Aorta (tissue), 5 donors: ENCODE data around the gene BCAS4. TPM values are rescaled to one million over a fixed set of nuclear protein-coding genes. Genes with fewer than 3 reads are reported as not detected.

Experiments
- ATAC-seq: fragments of 200-7000 bp; cut with Tn5 transposase; one replicate; pipeline ENCODE4 v1.9.1; 2022; ENCODE audit warnings: moderate library complexity; ENCODE audit not compliant: low FRiP score
- DNase-seq, 2 donors: peaks; one replicate each; pipeline ENCODE4 v3.0.0-alpha.2; 2020
- H3K27ac ChIP-seq, 2 donors: one replicate each; pipeline ENCODE4 v1.5.1; 2013; ENCODE audit warnings: low read length in 2 of 2, mild to moderate bottlenecking in 2 of 2, moderate library complexity in 2 of 2, control low read depth in 1 of 2, inconsistent platforms in 1 of 2, low read depth in 1 of 2
- H3K27me3 ChIP-seq, 2 donors: one replicate each; pipeline ENCODE4 v1.6.1; 2013; ENCODE audit warnings: control low read depth in 1 of 2, low read length in 1 of 2, mild to moderate bottlenecking in 1 of 2, moderate library complexity in 1 of 2; ENCODE audit not compliant: insufficient read depth in 2 of 2, control insufficient read depth in 1 of 2
- H3K36me3 ChIP-seq, 2 donors: one replicate each; pipeline ENCODE4 v1.6.1; 2013; ENCODE audit warnings: control low read depth in 1 of 2, low read length in 1 of 2, mild to moderate bottlenecking in 1 of 2; ENCODE audit not compliant: insufficient read depth in 2 of 2, control insufficient read depth in 1 of 2
- H3K4me1 ChIP-seq, 2 donors: one replicate each; pipeline ENCODE4 v1.6.1; 2013; ENCODE audit warnings: low read length in 2 of 2, control low read depth in 1 of 2, mild to moderate bottlenecking in 1 of 2, moderate library complexity in 1 of 2; ENCODE audit not compliant: insufficient read depth in 2 of 2, control insufficient read depth in 1 of 2
- H3K4me3 ChIP-seq, 2 donors: one replicate each; pipeline ENCODE4 v1.5.1; 2013; ENCODE audit warnings: low read length in 2 of 2, control low read depth in 1 of 2, mild to moderate bottlenecking in 1 of 2
- H3K9me3 ChIP-seq: one replicate; pipeline ENCODE4 v1.6.1; 2013; ENCODE audit warnings: mild to moderate bottlenecking, low read length; ENCODE audit not compliant: control insufficient read depth
- WGBS, 2 donors: extraction: QIAGEN DNeasy Blood & Tissue Kit; methylation state at CpG; one replicate each; pipeline ENCODE4 v1.1.7; 2013; 5-methylcytosine and 5-hydroxymethylcytosine counted together
- intact Hi-C, 2 donors: fragments of 100-400 bp; cut with DNase I; formaldehyde crosslinking; loops; one replicate each; pipeline versions ENCODE4 v1.14.2 to v1.15.0; 2022
- long read RNA-seq, 2 donors: library from polyadenylated mRNA; unstranded; transcript quantifications; one replicate each; pipeline ENCODE4 v2.0.0, GENCODE V29; 2020 to 2021
- polyA plus RNA-seq, 2 donors: library from polyadenylated mRNA; stranded (reverse); fragments of 200-250 nt; gene quantifications; one replicate each; pipeline ENCODE4 v1.2.3, GENCODE V29; 2013
- total RNA-seq, 2 donors: library from RNA; stranded (reverse); fragmentation: NEBNext Ultra II Directional; extraction: Animal tissue kit (Norgen Biotek cat#: 25700); gene quantifications; one replicate each; pipeline ENCODE4 v1.2.1, GENCODE V29; 2021
- donor health status: healthy with polysubstance abuse.
- donor health status: Bipolar disorder and iron deficiency.
- donor health status: DM: no; HTN: no; CAD: no.
- donor health status: DM: no; HTN: no; CAD: no.
- donor health status: DM: yes; HTN: yes; CAD: no.

BCAS4 gene, protein sequence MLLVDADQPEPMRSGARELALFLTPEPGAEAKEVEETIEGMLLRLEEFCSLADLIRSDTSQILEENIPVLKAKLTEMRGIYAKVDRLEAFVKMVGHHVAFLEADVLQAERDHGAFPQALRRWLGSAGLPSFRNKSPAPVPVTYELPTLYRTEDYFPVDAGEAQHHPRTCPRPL
- total RNA-seq (1 to 10 TPM; 4.9 to 5.4 TPM), polyA plus RNA-seq (1 to 10 TPM; 9.5 to 9.7 TPM)
- long read RNA-seq, donor 1, full-length matches to known transcripts: 17 of 23 reads
- long read RNA-seq, donor 1, partial matches to known transcripts: 0 of 23 reads
- long read RNA-seq, donor 1, other reads (novel, unspliced or antisense): 6 of 23 reads
- long read RNA-seq, donor 2, full-length matches to known transcripts: 4 of 10 reads
- long read RNA-seq, donor 2, partial matches to known transcripts: 0 of 10 reads
- long read RNA-seq, donor 2, other reads (novel, unspliced or antisense): 6 of 10 reads

DNA sequence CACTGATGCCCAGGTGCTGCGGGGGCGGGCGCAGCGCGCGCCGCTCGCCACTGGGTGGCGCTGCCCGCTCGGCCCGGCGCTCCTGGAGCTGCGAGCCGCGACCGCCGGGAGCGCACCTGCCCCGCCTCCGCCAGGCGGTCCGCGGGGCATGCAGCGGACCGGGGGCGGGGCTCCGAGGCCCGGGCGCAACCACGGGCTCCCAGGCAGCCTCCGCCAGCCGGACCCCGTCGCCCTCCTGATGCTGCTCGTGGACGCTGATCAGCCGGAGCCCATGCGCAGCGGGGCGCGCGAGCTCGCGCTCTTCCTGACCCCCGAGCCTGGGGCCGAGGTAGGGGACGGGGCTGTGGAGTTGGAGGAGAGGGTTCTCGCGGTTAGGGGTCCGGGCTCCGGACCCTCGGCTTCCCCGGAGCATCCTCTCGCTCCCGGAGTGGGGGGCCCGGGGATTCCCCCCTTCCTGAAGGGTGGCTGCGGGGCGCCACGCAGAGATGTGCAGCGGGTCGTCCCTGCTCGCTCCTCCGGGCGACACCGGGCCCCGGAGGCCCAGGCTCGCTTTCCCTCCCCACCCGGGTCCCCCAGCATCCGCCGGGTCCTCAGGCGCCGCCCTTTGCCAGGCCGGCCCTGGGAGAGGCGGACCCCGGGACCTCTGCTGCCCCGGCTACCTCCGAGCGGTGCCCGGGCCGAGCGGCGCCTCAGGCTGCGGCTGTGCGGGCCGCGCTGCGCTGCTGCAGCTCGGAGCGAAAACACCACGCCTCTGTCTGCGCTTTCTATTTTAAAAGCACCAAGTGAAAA lies at the start of gene BCAS4:
Gene BCAS4, plus strand, starts transcription at position 216 of the 789 bp plus-strand sequence. Its CDS starts 23 bp downstream, at position 239.
- peak; percentile 75 to 89 for DNase-seq
- Histone ChIP-seq H3K27me3 (no peaks in the 10 kb centered on the region), H3K36me3 (no peaks in the 10 kb centered on the region), H3K27ac (peak within 1 kb of the TSS in 1 of 2 donors; percentile 31), H3K9me3 (no peaks in the 10 kb centered on the region), H3K4me1 (no peaks in the 10 kb centered on the region), H3K4me3 (peak within 1 kb of the TSS; percentile 88 to 95)
- intact Hi-C loops: loop anchor here (1.0 to 10.0 kb wide), 3 partner anchors 132 to 510 kb away; no protein-coding TSS in a partner anchor
- WGBS, 2 donors: 1% methylated on average over 78 to 92 of the region's 92 CpGs
- ATAC-seq: peak; percentile 92

DNA sequence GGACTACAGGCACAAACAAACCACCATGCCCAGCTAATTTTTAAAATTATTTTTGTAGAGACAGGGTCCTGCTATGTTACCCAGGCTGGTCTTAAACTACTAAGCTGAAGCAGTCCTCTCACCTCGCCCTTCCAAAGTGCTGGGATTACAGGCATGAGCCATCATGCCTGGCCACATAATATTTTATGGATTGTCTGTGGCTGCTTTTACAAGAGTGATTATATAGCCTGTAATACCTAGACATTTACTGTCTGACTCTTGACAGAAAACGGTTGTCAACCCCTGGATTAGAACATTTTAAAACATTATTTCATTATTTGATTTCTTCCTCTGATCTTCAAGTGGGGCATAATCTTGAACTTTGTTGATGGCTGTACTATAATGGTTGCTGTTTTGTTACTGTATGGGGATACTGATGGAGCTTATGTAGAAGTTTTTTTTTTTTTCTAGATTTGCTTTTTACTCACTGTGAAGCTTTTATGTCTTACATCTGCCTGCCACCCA lies 49.2 kb upstream of the BCAS4 start:
- DNase-seq: no peak
- H3K36me3 ChIP-seq: peaks cover 0 to 2% of the 10 kb centered on the region in 2 donors
- H3K4me1 ChIP-seq: no peaks in the 10 kb centered on the region
- H3K9me3 ChIP-seq: no peaks in the 10 kb centered on the region
- no peak overlapping the region for H3K27ac ChIP-seq
- no peaks in the 10 kb centered on the region for H3K27me3 ChIP-seq
- intact Hi-C loops: loop anchor here (10.0 kb wide), 3 partner anchors 121 to 561 kb away; no protein-coding TSS in a partner anchor
- 84 to 86% methylated on average over 2 of the region's 2 CpGs for WGBS, 2 donors
- ATAC-seq: no peak
- H3K4me3 ChIP-seq: no peak overlapping the region

DNA sequence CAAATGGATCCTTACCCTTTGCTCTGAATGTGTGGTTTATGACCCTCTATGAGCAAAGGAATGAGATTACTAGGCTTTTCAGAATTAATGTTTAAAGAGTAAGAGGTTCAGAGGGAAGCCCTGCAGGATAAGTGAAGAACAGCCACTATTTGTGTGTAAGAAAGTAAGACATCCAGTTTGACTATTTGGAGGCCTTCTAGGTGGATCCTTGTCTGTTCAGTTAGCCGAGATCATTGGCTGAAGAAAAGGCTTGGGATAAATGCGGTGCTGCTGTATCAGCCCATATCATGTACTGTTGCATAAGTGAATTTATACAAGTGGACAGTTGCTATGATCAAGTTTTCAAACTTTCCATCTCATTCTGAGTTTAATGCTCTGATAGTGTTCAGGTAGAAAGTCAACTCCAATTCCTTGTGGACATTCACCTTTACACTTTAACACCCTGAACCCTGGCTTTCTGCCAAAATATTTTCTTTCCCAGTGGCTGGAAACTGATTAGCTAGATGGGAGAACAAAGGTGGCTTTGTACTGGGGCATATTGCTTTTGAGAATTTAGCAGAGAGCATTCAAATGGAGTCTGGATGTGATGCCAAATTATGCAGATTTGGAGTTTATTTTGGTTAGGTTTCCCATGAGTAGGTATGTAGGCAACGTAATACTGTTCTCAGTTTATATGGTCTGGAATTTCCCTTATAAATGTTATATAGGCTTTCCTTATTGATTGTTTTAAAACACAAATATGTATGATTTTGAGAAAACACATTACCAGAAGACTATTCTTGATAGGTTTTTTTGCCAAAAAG lies 48.5 kb upstream of the BCAS4 start:
- 64 to 65% methylated on average over 3 of the region's 3 CpGs for WGBS, 2 donors
- Histone ChIP-seq H3K9me3 (no peaks in the 10 kb centered on the region), H3K27ac (no peak overlapping the region), H3K4me3 (no peak overlapping the region), H3K36me3 (peaks cover 0 to 2% of the 10 kb centered on the region in 2 donors), H3K27me3 (no peaks in the 10 kb centered on the region), H3K4me1 (no peaks in the 10 kb centered on the region)
- ATAC-seq: no peak
- intact Hi-C loops: loop anchor here (10.0 kb wide), 3 partner anchors 122 to 562 kb away; no protein-coding TSS in a partner anchor
- DNase-seq: no peak

DNA sequence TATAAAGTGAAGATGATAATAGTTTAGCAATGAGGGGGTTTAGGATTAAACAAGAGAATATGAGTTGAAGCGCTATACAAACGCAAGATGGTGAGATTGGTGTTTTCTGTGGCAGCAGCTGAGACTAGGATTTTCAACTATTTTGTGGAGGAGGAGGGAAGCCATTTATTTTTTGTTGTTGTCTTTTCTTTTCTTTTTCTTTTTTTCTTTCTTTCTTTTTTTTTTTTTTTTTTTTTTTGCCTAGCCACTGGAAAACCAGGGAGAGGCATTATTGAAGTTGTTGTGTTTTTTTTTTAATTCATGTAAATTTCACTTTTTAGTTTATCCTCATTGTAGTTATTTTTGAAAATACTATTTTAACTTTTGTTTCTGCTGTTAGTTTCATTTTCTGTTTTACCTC lies 47.6 kb upstream of the BCAS4 start:
- ATAC-seq: no peak
- Histone ChIP-seq H3K4me3 (no peak overlapping the region), H3K4me1 (no peaks in the 10 kb centered on the region), H3K27me3 (no peaks in the 10 kb centered on the region), H3K27ac (no peak overlapping the region), H3K9me3 (no peaks in the 10 kb centered on the region), H3K36me3 (peaks cover 0 to 2% of the 10 kb centered on the region in 2 donors)
- DNase-seq: no peak
- WGBS, 2 donors: 91 to 95% methylated on average over 2 of the region's 2 CpGs
- intact Hi-C loops: loop anchor here (10.0 kb wide), 3 partner anchors 122 to 562 kb away; no protein-coding TSS in a partner anchor

DNA sequence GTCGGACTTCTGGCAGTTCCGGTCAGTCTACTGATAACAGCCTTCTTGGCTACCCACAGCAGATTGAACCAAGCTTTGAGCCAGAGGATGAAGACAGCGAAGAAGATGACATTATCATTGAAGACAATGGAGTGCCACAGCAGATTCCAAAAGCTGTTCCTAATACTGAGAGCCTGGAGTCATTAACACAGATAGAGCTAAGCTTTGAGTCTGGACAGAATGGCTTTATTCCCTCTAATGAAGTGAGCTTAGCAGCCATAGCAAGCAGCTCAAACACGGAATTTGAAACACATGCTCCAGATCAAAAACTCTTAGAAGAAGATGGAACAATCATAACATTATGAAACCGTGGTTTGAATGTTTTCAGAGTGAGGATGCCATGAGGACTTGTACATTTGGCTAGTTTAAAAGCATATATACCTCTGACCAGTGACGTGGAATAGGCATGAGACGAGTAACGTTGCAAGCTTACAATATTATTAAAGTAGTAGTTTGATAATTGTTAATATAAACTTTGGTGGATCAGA lies 44.7 kb upstream of the BCAS4 start:
- no peak for ATAC-seq
- no peak overlapping the region for H3K4me3 ChIP-seq
- H3K27me3 ChIP-seq: no peaks in the 10 kb centered on the region
- WGBS, 2 donors: 81% methylated on average over 8 of the region's 8 CpGs
- no peak for DNase-seq
- H3K36me3 ChIP-seq: peaks cover 0 to 2% of the 10 kb centered on the region in 2 donors
- H3K27ac ChIP-seq: no peak overlapping the region
- no peaks in the 10 kb centered on the region for H3K4me1 ChIP-seq
- H3K9me3 ChIP-seq: no peaks in the 10 kb centered on the region
- intact Hi-C loops: no loop called here

DNA sequence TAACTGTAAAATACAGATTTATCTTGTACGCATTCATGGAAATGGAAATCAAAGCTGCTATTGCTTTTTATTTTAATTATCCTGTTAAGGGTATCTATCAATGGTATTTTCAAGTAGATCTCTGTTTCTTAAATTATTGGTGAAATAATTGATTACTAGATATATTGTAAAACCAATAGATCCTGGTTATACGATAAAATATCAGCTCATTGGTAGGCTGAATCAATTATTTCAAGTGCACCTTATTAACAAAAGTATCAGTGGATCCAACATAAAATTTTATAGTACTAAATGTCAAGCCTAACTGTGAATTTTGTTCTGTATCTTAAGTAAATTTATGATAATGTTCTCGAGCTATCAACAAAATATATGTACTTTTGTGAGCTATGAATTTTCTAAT lies 41.7 kb upstream of the BCAS4 start:
- ATAC-seq (no peak), DNase-seq (no peak)
- H3K4me1 ChIP-seq: no peaks in the 10 kb centered on the region
- no peak overlapping the region for H3K4me3 ChIP-seq
- H3K36me3 ChIP-seq: peaks cover 0 to 2% of the 10 kb centered on the region in 2 donors
- no peak overlapping the region for H3K27ac ChIP-seq
- H3K27me3 ChIP-seq: no peaks in the 10 kb centered on the region
- 98% methylated on average over 3 of the region's 3 CpGs for WGBS, 2 donors
- no peaks in the 10 kb centered on the region for H3K9me3 ChIP-seq
- intact Hi-C loops: no loop called here

DNA sequence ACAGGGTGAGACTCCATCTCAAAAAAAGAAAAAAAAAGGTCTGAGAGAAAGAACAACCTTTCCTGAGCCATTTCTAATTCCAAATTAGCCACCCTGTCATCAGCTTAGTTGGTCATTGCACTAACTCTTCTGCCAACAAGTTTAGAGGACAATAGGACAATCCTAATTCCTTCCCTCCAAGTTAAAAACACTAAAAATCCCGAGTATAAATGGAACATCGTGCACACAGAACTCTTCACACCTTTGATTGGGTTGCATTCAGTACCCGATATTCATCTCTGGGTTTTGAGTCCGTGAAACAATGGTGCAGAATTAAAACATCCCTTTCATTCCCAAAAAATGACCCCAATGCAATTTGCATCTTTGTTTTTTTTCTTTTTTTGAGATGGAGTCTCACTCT lies 40.4 kb upstream of the BCAS4 start:
- no peak for DNase-seq
- peaks cover 0 to 2% of the 10 kb centered on the region in 2 donors for H3K36me3 ChIP-seq
- WGBS, 2 donors: 92 to 97% methylated on average over 4 of the region's 4 CpGs
- no peak for ATAC-seq
- H3K4me3 ChIP-seq: no peak overlapping the region
- H3K4me1 ChIP-seq: no peaks in the 10 kb centered on the region
- no peaks in the 10 kb centered on the region for H3K9me3 ChIP-seq
- H3K27ac ChIP-seq: no peak overlapping the region
- H3K27me3 ChIP-seq: no peaks in the 10 kb centered on the region
- intact Hi-C loops: no loop called here

DNA sequence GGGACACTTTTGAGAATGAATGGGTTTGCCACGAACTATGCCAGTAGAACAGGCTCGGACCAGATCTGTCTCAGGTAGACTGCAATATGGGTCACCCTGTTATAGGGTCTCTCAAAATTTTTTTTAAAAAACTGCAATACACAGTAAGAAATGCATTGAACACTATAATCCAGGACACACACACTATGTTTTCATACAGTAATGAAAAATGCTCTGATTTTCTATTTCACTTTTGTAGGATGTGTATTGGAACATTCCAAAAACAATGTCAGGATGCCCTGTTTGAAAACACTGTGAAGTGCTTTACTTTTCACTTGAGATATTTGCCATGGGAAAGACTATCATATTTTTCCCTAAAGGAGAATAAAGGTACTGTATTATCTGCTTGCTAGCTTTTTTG lies 38.4 kb upstream of the BCAS4 start:
- DNase-seq (no peak), ATAC-seq (no peak)
- Histone ChIP-seq H3K9me3 (no peaks in the 10 kb centered on the region), H3K27me3 (no peaks in the 10 kb centered on the region), H3K36me3 (no peaks in the 10 kb centered on the region), H3K4me3 (no peak overlapping the region), H3K27ac (no peak overlapping the region), H3K4me1 (no peaks in the 10 kb centered on the region)
- intact Hi-C loops: no loop called here
- WGBS, 2 donors: 72 to 81% methylated on average over 2 of the region's 2 CpGs
